OCI-LY1 (cell line): ENCODE results near the gene SEMA4B.

Experiments
- H2AFZ ChIP-seq: fragments of 200-600 bp; sonication (generic), shearing (Covaris generic); 2 replicates; pipeline ENCODE4 v1.6.0; 2014; ENCODE audit warnings: antibody characterized with exemption, mild to moderate bottlenecking, low read length
- H3F3A ChIP-seq: fragments of 200-600 bp; sonication (generic), shearing (Covaris generic); 2 replicates; pipeline ENCODE4 v1.6.0; 2014; ENCODE audit warnings: mild to moderate bottlenecking, antibody characterized with exemption, low read length, moderate library complexity; ENCODE audit not compliant: insufficient read depth
- H3K27ac ChIP-seq: fragments of 200-600 bp; sonication (generic); 2 replicates; pipeline ENCODE4 v1.5.1; 2014; ENCODE audit warnings: low read length, mixed run types, mild to moderate bottlenecking, low read depth; ENCODE audit not compliant: poor library complexity, severe bottlenecking
- H3K27me3 ChIP-seq: fragments of 200-600 bp; sonication (generic); 2 replicates; pipeline ENCODE4 v1.6.0; 2014; ENCODE audit warnings: antibody characterized with exemption, mild to moderate bottlenecking, low read length, moderate library complexity; ENCODE audit not compliant: insufficient read depth
- H3K36me3 ChIP-seq: fragments of 200-600 bp; sonication (generic); 2 replicates; pipeline ENCODE4 v1.6.1; 2014; ENCODE audit warnings: mild to moderate bottlenecking, antibody characterized with exemption, low read length, moderate library complexity, mixed read lengths; ENCODE audit not compliant: insufficient read depth
- H3K4me1 ChIP-seq: fragments of 200-600 bp; sonication (generic); 2 replicates; pipeline ENCODE4 v1.5.1; 2014; ENCODE audit warnings: mild to moderate bottlenecking, low read length, moderate library complexity; ENCODE audit not compliant: insufficient read depth, severe bottlenecking
- H3K4me2 ChIP-seq: fragments of 200-600 bp; sonication (generic), shearing (Covaris generic); 2 replicates; pipeline ENCODE4 v1.6.1; 2014; ENCODE audit warnings: low read length
- H3K4me3 ChIP-seq: fragments of 200-600 bp; sonication (generic); 2 replicates; pipeline ENCODE4 v1.5.1; 2014; ENCODE audit warnings: low read length, low read depth, mild to moderate bottlenecking, mixed read lengths; ENCODE audit not compliant: poor library complexity, severe bottlenecking
- H3K79me2 ChIP-seq: fragments of 200-600 bp; shearing (Covaris generic); 2 replicates; pipeline ENCODE4 v1.6.1; 2016; ENCODE audit warnings: mixed run types, low read length, mixed read lengths; ENCODE audit not compliant: insufficient read depth
- H3K9ac ChIP-seq: fragments of 200-600 bp; sonication (generic), shearing (Covaris generic); 2 replicates; pipeline ENCODE4 v1.6.1; 2014; ENCODE audit warnings: mild to moderate bottlenecking, low read length, mixed read lengths
- H3K9me2 ChIP-seq: fragments of 200-600 bp; sonication (generic), shearing (Covaris generic); 2 replicates; pipeline ENCODE4 v1.6.1; 2014; ENCODE audit warnings: low read depth, mild to moderate bottlenecking, low read length, mixed read lengths
- H3K9me3 ChIP-seq: fragments of 200-600 bp; shearing (Covaris generic); 2 replicates; pipeline ENCODE4 v1.6.1; 2014; ENCODE audit warnings: low read length, mixed read lengths
- H4K20me1 ChIP-seq: fragments of 200-600 bp; sonication (generic), shearing (Covaris generic); 2 replicates; pipeline ENCODE4 v1.6.0; 2016; ENCODE audit warnings: mild to moderate bottlenecking, low read length; ENCODE audit not compliant: insufficient read depth
- CTCF ChIP-seq: fragments of 200-600 bp; sonication (generic), shearing (Covaris generic); IDR thresholded peaks from 2 replicates; pipeline ENCODE4 v1.5.1; 2017; ENCODE audit warnings: mild to moderate bottlenecking, antibody characterized with exemption, low read length, moderate library complexity, mixed read lengths
- EZH2 ChIP-seq: fragments of 200-600 bp; sonication (generic), shearing (Covaris generic); IDR thresholded peaks from 2 replicates; pipeline ENCODE4 v1.8.0; 2017; ENCODE audit warnings: borderline replicate concordance, mixed run types, mild to moderate bottlenecking, antibody characterized with exemption, low read length, moderate library complexity, mixed read lengths

SEMA4B gene

DNA sequence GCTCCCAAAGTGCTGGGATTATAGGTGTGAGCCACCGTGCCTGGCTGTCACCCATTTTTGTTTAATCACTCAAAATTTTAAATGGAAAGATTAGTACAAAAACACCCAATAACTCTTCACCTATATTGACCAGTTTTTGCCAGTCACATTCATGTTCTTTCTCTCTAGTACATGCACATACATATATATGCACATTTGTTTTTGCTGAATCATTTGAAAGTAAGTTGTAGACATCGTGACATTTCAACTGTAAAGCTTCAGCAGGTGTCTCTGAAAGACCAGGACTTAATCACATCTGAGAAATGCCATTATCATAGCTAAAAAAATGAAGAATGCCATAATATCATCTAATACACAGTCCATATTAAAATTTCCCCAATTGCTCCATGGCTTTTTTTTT, 6.5 kb upstream of the SEMA4B start:
- TF ChIP-seq CTCF, result no peak
- no peak for TF ChIP-seq EZH2
- H3K79me2 ChIP-seq, result no peaks in the 10 kb centered on the region
- H3K4me2 ChIP-seq, result no peak overlapping the region
- no peak overlapping the region for H3K4me3 ChIP-seq
- H3K36me3 ChIP-seq, result no peaks in the 10 kb centered on the region
- no peaks in the 10 kb centered on the region for H3K9me2 ChIP-seq
- no peaks in the 10 kb centered on the region for H4K20me1 ChIP-seq
- no peak overlapping the region for H2AFZ ChIP-seq
- peak overlapping the region; percentile 73 for H3K27ac ChIP-seq
- no peak overlapping the region for H3K9ac ChIP-seq
- no peaks in the 10 kb centered on the region for H3K27me3 ChIP-seq
- H3K9me3 ChIP-seq, result no peaks in the 10 kb centered on the region
- peaks cover 58% of the 10 kb centered on the region for H3K4me1 ChIP-seq
- peaks cover 4% of the 10 kb centered on the region; the same call in 1 of the 2 replicates for H3F3A ChIP-seq

GRCh38 chr15:90200534-90201129, 498 bp upstream of the SEMA4B start:
- Histone ChIP-seq H3K4me3 (peak overlapping the region; percentile 77), H3K79me2 (no peaks in the 10 kb centered on the region), H3K27me3 (no peaks in the 10 kb centered on the region), H3F3A (no peaks in the 10 kb centered on the region), H3K9ac (peak overlapping the region; percentile 72), H3K9me3 (no peaks in the 10 kb centered on the region), H2AFZ (no peak overlapping the region), H4K20me1 (no peaks in the 10 kb centered on the region), H3K36me3 (no peaks in the 10 kb centered on the region), H3K4me2 (peak overlapping the region; percentile 90), H3K9me2 (no peaks in the 10 kb centered on the region), H3K4me1 (peaks cover 46% of the 10 kb centered on the region), H3K27ac (peak overlapping the region; percentile 70)
- TF ChIP-seq CTCF, result no peak
- TF ChIP-seq EZH2, result no peak

- no peaks in the 10 kb centered on the region for H3K79me2 ChIP-seq
- H3K36me3 ChIP-seq, result peaks cover 5% of the 10 kb centered on the region; the same call in 1 of the 2 replicates
- no peak for TF ChIP-seq EZH2
- no peak for TF ChIP-seq CTCF
- no peaks in the 10 kb centered on the region for H3K27me3 ChIP-seq
- H3K4me3 ChIP-seq, result peak overlapping the region; percentile 77
- peak overlapping the region; percentile 10 for H3K27ac ChIP-seq
- no peaks in the 10 kb centered on the region for H3K9me3 ChIP-seq
- peak overlapping the region; percentile 72 for H3K9ac ChIP-seq
- no peak overlapping the region for H2AFZ ChIP-seq
- H3F3A ChIP-seq, result no peaks in the 10 kb centered on the region
- no peaks in the 10 kb centered on the region for H3K9me2 ChIP-seq
- H3K4me2 ChIP-seq, result peak overlapping the region; percentile 90
- no peaks in the 10 kb centered on the region for H4K20me1 ChIP-seq
- peaks cover 58% of the 10 kb centered on the region for H3K4me1 ChIP-seq
These were observed 830 bp downstream of the SEMA4B start for GRCh38 chr15:90201944-90202375.
